NCI-H748 (cell line): ENCODE measurements around the gene TAS2R39.

Experiments
- DNase-seq: peaks from one replicate; lab custom pipeline; 2025; ENCODE audit not compliant: unreplicated experiment; lab: John Stamatoyannopoulos, UW

TAS2R39 gene

DNA sequence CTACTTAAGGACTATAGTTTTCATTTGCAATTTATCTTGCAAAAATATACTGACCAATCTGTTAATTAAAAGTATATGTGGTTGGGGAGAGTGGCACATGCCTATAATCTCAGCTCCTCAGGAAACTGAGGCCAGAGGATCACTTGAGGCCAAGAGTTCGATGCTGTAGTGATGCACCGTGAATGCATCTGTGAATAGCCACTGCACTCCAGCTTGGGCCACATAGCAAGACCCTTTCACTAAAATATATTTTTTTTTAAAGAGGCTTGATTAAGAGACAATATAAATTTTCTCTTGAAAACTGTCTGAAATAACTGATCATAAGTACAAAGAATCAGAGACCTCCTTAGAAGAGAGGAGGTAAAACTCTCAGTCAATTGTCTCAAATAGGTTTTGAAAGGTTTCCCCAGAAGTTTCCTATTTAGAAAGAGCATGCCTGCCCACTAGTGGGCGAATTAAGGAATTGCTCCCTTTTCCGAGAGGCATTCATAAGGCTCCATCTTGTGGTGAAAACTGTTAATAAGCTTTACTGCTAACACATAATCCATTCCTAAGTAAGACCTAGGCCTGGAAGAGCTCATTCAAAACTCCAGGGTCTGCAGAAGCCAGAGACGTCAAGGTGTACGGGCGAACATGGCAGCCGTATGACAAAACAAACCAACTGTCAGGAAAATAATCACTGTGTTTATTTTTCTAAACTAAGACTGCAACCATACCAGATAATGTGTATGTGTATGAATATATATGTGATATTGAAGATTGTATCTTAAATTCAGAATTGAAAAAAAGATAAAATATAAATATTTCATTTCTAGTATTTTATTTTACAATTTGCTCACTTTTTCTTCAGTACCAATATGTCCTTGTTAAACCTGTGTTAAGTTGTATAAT lies 31.8 kb downstream of the TAS2R39 start:
- peak; percentile 85 for DNase-seq

DNA sequence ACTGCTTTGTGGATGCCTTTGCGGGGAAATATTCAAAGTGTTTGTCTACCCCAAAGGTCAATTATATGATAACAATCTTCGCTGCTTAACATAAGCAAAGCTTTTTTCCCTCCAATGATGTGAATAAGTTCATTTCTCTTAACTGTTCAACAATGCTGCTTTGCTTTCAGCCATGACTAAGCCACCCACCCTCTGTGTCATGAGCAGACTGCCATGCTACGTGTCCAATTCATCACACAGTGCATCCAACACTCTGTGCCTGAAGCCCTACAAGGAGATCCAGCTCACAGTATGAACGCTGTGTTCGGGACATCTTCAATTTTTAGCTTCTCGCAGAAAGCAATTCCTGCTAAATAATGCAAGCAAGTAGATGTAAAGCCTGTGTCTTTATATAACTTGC lies 32.9 kb downstream of the TAS2R39 start:
- DNase-seq = no peak

DNA sequence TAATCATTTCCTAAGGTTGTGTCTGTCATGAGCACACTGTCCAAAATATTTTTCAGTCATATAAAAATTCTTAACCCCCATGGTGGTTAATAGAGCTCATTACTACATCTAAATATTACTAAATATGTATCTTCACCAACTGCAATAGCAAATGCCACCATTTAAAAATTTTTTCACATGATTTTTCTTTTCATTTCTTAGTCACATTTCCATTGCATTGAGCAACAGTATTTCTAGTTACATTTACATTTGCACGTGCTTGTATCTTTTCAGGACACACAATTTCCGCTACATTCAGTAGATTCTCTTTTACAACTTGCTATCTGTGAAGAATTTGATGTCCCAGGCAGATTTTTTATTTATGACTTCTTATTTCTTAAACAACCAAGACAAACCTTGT lies 33.5 kb downstream of the TAS2R39 start:
- DNase-seq = no peak

DNA sequence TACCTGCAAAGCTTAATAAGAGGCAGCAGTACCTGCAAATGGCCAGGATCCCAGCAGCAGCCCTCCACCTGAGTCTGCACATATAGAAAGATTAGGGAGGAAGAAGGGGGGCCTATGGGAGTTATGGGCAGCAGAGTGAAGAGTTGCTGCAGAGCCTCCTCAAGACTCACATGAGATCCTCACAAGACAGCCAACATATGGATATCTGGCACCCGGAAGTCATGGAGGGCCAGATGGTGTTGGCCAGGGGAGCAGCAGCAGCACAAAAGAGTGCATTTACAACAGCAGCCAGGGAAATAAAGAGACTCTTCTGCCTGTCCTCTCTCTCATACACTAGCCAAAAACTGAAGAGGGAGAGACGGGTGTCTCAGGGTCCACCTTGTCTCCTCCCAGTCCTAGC lies 34.6 kb downstream of the TAS2R39 start:
- DNase-seq = no peak

DNA sequence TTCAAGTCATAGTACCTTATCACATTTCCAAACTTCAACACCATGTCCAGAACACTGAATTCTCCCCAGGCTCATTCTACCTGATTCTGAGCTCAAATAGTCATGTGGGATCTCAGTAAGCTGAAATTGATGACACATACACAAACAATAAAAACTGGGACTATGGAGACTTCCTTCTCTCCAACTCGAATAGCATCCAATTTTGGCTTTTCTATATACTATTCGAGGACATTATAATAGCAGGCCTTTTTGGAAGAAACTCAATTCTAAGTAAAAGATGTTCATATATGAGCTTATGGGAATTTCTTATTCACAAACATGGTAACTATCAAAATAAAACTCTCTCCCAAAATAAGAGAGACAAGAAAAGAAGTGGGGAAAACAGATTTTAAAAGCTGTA lies 38.1 kb downstream of the TAS2R39 start:
- no peak for DNase-seq

DNA sequence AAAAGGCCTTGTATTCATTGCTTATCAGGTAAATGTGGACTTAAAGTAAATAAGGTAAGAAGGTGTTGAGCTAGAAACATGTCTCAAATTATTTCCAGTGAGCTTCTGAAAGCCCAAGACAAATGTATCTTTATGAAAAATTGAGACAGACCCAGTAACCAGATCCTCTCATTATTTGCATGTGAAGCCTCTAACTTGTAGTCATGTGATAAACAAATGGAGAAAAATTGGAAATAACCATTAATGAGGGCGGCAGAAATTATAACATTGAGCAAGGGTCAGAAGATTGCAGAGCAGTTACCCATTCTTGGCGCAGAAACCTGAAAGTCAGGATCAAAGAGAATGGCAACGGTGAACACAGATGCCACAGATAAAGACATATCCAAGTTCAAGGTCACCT lies 38.5 kb downstream of the TAS2R39 start, which contains the start of gene TAS2R40:
TAS2R40 (plus strand) TSS at position 301 of the 400 bp plus-strand sequence; CDS start at position 343, 42 bp downstream.
- DNase-seq = no peak

DNA sequence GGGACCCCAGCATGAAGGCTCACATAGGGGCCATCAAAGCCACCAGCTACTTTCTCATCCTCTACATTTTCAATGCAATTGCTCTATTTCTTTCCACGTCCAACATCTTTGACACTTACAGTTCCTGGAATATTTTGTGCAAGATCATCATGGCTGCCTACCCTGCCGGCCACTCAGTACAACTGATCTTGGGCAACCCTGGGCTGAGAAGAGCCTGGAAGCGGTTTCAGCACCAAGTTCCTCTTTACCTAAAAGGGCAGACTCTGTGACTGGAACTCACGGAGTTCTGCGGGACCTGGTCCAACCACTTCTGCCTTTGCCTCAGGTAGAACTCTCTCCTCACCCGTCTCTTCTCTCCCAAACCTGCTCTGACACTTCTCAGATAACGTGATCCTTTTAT lies 39.6 kb downstream of the TAS2R39 start:
- no peak for DNase-seq

DNA sequence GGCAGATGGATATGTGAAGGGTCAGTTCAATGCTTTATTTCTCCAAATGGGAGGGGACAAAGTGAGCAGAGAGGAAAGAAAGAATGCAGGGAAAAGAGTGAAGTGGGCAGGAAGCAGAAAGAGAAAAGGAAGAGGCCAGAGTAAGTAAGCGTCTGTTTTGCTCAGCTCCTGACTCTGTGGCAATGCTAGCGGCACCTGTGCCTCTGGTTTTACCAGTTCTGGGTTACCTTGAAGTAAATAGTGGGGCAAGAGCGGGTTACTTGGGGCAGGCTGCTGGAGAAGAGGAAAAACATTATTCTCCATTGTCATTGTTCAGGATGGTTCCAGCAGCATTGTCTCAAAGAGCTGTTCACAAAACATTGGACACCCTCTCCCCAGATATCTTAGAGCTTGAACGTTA lies 40.6 kb downstream of the TAS2R39 start:
- no peak for DNase-seq

DNA sequence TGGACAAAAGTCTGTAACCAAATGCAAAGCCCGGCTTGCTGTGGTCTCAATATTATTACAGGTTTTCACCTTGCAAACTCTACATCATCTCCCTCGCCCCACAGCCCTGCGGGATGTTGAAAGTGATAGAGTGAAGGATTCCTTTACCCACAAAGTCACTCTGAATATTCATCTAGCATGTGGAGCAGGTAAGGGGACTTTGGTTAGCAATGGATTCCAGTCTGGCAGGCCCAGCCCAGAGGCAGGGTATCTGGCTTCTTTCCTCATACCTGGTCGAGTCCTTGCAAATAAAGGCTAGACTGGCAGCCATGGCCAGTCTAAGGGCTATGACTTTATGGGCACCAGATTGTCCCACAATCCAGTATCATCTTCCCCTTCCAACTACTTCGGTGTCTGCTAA lies 41.8 kb downstream of the TAS2R39 start:
- no peak for DNase-seq

DNA sequence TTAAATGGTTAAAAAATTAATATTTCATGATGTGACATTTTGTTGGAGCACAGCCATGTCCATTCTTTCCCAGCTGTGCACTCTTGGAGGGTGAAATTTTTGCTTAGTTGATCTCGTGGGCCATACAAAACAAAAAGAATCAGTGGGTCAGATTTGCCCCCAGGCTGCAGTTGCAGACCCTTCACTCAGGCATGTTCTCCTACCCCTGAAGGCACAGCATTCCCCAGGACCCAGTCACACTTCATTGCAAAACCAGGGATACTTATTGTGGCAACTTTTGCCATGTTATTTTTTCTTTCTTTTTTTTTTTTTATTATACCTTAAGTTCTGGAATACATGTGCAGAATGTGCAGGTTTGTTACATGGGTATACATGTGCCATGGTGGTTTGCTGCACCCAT lies 44.6 kb downstream of the TAS2R39 start:
- DNase-seq = no peak

DNA sequence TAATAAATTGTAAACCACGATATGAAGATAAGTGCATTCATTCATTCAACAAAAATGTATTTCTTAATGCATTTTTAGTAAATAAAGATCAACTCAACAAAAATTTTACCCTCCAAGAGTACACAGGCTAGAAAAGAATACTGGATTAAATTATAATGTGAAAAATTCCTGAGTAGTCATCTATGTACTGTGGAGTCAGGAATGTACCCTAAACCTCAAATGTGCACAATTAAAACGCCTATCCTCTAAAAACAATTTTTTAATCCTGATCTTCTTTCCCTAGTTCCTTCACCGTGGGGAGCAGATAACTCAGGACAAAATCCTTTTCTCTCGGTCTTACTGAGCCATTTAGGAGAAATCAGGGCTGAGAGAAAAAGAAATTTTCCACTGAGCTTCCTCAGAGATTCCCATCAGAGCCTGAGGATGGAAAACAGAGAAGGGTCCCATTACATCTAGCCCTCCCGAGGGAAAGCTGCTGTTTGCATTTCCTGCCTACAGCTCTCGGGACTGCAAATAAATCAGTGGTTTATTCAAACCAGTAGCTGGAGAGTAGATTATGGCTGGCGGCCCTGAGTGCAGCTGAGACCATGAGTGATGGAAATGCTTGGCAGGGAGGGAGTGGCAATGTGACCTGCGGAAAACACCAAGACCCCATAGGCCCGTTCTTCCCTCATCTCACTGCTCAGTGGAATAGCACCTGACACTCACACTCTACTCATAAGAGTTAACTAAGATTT lies 46.0 kb downstream of the TAS2R39 start:
- DNase-seq = peak; percentile 52

DNA sequence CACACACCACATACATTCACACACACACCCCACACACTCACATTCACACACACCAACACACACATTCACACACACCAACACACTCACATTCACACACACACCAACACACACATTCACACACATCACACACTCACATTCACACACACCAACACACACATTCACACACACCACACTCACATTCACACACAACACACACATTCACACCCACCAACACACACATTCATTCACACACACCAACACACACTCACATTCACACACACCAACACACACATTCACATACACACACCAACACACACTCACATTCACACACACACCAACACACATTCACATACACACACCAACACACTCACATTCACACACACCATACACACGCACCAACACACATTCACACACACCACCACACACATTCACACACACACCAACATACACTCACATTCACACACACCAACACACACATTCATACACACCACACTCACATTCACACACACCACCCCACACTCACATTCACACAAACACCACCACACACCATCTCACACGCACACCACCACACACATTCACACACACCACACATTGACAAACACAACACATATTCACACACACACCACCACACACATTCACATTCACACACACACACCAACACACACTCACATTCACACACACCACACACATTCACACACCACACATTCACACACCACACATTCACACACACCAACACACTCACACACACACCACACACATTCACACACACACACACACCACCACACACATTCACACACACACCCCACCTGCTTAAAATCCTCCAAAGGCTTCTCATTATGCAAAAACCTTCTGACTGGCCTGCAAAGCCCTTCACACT lies 47.6 kb downstream of the TAS2R39 start:
- no peak for DNase-seq
